Peyer's patch (tissue), 4 donors: Measurements from ENCODE around the gene CDK19. TPM values are rescaled to one million over a fixed set of nuclear protein-coding genes. Genes with fewer than 3 reads are reported as not detected.

Experiments
- DNase-seq, 3 donors: peaks; one replicate each; pipeline ENCODE4 v3.0.0-alpha.2; 2017 to 2019
- H3K27ac ChIP-seq, 4 donors: fragments of 200-600 bp; sonication (generic); one replicate each; pipeline ENCODE4 v1.5.1; 2016 to 2019
- H3K27me3 ChIP-seq, 2 donors: fragments of 200-600 bp; sonication (generic); one replicate each; pipeline ENCODE4 v1.5.1; 2019
- H3K36me3 ChIP-seq, 3 donors: fragments of 200-600 bp; sonication (generic); one replicate each; pipeline ENCODE4 v1.5.1; 2016 to 2019
- H3K4me1 ChIP-seq, 4 donors: fragments of 200-600 bp; sonication (generic); one replicate each; pipeline ENCODE4 v1.5.1; 2016 to 2019
- H3K4me3 ChIP-seq, 4 donors: fragments of 200-600 bp; sonication (generic); 1 replicate in 3 of 4; 2 replicates in 1 of 4; pipeline ENCODE4 v1.5.1; 2016 to 2019; ENCODE audit warnings: mild to moderate bottlenecking in 1 of 4
- H3K9me3 ChIP-seq, 4 donors: fragments of 200-600 bp; sonication (generic); one replicate each; pipeline ENCODE4 v1.5.1; 2016 to 2019; ENCODE audit warnings: mild to moderate bottlenecking in 1 of 4
- CTCF ChIP-seq, 6 experiments: fragments of 450-650 bp in 4 of 6; fragments of 200-600 bp in 2 of 6; sonication (generic) in 1 of 6; IDR thresholded peaks; one replicate each; pipeline ENCODE4 v1.5.1; 2017 to 2019; ENCODE audit warnings: antibody characterized with exemption in 6 of 6, mild to moderate bottlenecking in 3 of 6, moderate library complexity in 1 of 6
- POLR2A ChIP-seq, 2 donors: fragments of 450-650 bp; IDR thresholded peaks; one replicate each; pipeline ENCODE4 v1.5.1; 2017; ENCODE audit warnings: antibody characterized with exemption in 2 of 2, mild to moderate bottlenecking in 2 of 2, moderate library complexity in 2 of 2
- total RNA-seq, 4 donors: library from RNA; depleted of rRNA; stranded (reverse); fragments of >200 nt; gene quantifications; one replicate each; pipeline ENCODE4 v1.1.0, GENCODE V29; 2016

CDK19 gene
- total RNA-seq, 4 donors from 2014 or later: 10.5 to 14.6 (median 12.9) TPM

DNA sequence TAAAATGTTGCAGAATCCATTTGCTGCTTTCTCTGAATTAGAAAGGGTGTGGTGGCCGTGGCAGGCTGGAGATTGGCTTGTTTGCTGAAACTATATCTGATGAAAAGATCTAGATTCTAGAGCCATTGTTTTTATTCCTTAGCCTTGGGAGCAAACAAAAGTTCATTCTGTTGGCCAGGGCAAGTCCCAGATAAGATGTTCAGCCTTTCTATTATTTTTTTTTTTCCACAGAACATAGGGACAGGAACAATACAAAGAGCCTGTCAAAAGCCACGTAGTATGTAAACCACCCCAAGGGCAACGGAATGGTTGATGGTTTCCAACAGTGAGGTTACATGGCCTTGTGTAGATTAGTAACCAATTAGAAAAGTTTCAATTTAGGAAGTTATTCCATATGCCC is 218.9 kb downstream of the CDK19 start:
- H3K27ac ChIP-seq: no peak overlapping the region
- H3K27me3 ChIP-seq: no peaks in the 10 kb centered on the region
- no peak overlapping the region for H3K4me3 ChIP-seq
- H3K4me1 ChIP-seq: no peaks in the 10 kb centered on the region
- TF ChIP-seq CTCF (IDR thresholded peaks at IDR 0.05) (no peak), POLR2A (IDR thresholded peaks at IDR 0.05) (no peak)
- DNase-seq: no peak
- H3K9me3 ChIP-seq: no peaks in the 10 kb centered on the region
- H3K36me3 ChIP-seq: no peaks in the 10 kb centered on the region

DNA sequence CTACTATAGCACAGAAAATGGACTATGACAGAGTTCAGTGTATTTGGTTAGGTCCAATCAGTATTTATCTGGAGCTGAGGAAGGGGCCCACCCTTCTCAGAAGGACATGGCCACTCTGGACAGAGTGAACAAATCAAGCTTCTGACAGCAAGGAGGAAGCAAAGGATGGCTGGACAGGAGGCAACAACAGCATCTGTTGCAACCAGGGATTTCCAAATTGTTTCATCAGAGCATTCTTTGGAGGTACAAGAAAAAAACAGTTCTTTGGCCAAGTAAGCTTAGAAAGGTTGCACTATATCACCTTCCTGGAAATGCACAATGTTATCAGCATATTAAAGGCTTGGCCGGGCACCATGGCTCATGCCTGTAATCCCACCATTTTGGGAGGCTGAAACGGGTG is 220.2 kb downstream of the CDK19 start:
- Histone ChIP-seq H3K36me3 (no peaks in the 10 kb centered on the region), H3K4me1 (no peaks in the 10 kb centered on the region), H3K9me3 (no peaks in the 10 kb centered on the region), H3K4me3 (no peak overlapping the region), H3K27me3 (no peaks in the 10 kb centered on the region), H3K27ac (no peak overlapping the region)
- TF ChIP-seq CTCF (IDR thresholded peaks at IDR 0.05) (no peak), POLR2A (IDR thresholded peaks at IDR 0.05) (no peak)
- DNase-seq: no peak

DNA sequence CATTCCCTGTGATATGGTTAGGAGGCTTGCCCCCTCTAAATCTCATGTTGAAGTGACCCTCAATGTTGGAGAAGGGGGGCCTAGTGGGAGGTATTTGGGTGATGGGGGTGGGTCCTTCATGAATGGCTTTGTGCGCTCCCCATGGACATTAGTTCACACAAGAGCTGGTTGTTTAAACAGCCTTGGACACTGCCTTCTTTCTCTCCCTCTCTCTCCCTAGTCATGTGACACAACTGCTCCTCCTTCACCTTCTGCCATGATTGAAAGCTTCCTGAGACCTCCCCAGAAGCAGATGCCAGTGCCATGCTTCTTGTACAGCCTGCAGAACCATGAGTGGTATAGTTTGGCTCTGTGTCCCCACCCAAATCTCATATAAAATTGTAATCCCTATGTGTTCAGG is 221.6 kb downstream of the CDK19 start:
- no peaks in the 10 kb centered on the region for H3K4me1 ChIP-seq
- H3K27ac ChIP-seq: no peak overlapping the region
- TF ChIP-seq POLR2A (IDR thresholded peaks at IDR 0.05) (no peak), CTCF (IDR thresholded peaks at IDR 0.05) (no peak)
- H3K9me3 ChIP-seq: no peaks in the 10 kb centered on the region
- H3K27me3 ChIP-seq: no peaks in the 10 kb centered on the region
- no peak for DNase-seq
- no peaks in the 10 kb centered on the region for H3K36me3 ChIP-seq
- H3K4me3 ChIP-seq: no peak overlapping the region

DNA sequence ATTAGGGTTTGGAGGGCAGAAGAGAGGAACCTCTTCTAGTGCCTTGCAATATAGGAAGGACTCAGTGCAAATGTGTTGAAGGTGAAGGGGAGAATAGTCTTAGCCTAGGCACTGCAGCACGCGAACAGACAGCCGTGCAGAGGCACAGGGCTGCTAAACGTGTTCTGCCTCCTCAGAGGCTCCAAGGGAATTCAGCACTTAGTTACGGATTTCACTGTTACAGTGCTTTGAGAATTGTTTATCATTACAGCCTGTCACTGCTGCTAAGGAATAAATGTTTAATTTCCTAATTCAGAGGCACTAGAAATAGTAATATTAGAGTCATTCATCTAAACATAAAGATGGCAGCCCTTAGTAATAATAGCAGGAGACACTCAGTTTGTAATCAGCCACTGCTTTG is 222.5 kb downstream of the CDK19 start:
- no peaks in the 10 kb centered on the region for H3K27me3 ChIP-seq
- no peak for DNase-seq
- no peaks in the 10 kb centered on the region for H3K9me3 ChIP-seq
- no peaks in the 10 kb centered on the region for H3K36me3 ChIP-seq
- H3K27ac ChIP-seq: no peak overlapping the region
- TF ChIP-seq CTCF (IDR thresholded peaks at IDR 0.05): no peak
- TF ChIP-seq POLR2A (IDR thresholded peaks at IDR 0.05): no peak
- no peak overlapping the region for H3K4me3 ChIP-seq
- no peaks in the 10 kb centered on the region for H3K4me1 ChIP-seq

GRCh38 chr6:110590821-110591351 is 224.4 kb downstream of the CDK19 start:
- H3K4me3 ChIP-seq: no peak overlapping the region
- H3K9me3 ChIP-seq: no peaks in the 10 kb centered on the region
- H3K4me1 ChIP-seq: no peaks in the 10 kb centered on the region
- no peaks in the 10 kb centered on the region for H3K27me3 ChIP-seq
- no peak overlapping the region for H3K27ac ChIP-seq
- no peaks in the 10 kb centered on the region for H3K36me3 ChIP-seq
- TF ChIP-seq CTCF (IDR thresholded peaks at IDR 0.05) (no peak), POLR2A (IDR thresholded peaks at IDR 0.05) (no peak)
- DNase-seq: no peak
